PC-3 (cell line): ENCODE data around the gene NOCT. TPM values are rescaled to one million over a fixed set of nuclear protein-coding genes. Genes with fewer than 3 reads are reported as not detected.
"Not testable (repeated sequence)": the region's sequence is repeated elsewhere in the genome, so short reads cannot be mapped to it uniquely, and the experiment has no call there.

Source experiments
- ATAC-seq: fragments of 200-7000 bp; cut with Tn5 transposase; 2 replicates; pipeline ENCODE4 v1.9.1; 2020; ENCODE audit warnings: mild to moderate bottlenecking, moderate library complexity
- BruUV-seq: library from RNA; stranded (reverse); fragments of 400-500 nt; replicated peaks from 2 replicates; lab custom pipeline; 2021; lab: Mats Ljungman, UMichigan
- CTCF ChIA-PET: fragments of 300-600 bp; sonication (Branson Sonifier 250); formaldehyde crosslinking; loops from one replicate; lab custom pipeline; 2022; ENCODE audit warnings: antibody characterized with exemption; lab: Charles Lee
- POLR2A ChIA-PET: fragments of 300-600 bp; sonication (Branson Sonifier 250); formaldehyde crosslinking; loops from one replicate; lab custom pipeline; 2022; ENCODE audit warnings: antibody characterized with exemption; ENCODE audit not compliant: unreplicated experiment; lab: Charles Lee
- DNase-seq: peaks from one replicate; pipeline ENCODE4 v3.0.0-alpha.2; 2015
- H2AFZ ChIP-seq: fragments of 300-600 bp; sonication (generic); 2 replicates; pipeline ENCODE4 v1.6.0; 2016; ENCODE audit warnings: antibody characterized with exemption, low read length
- H3F3A ChIP-seq: fragments of 300-600 bp; sonication (generic); one replicate; pipeline ENCODE4 v1.6.0; 2017; ENCODE audit warnings: antibody characterized with exemption, low read length, control low read depth, mild to moderate bottlenecking; ENCODE audit not compliant: unreplicated experiment
- H3K27ac ChIP-seq: fragments of 300-600 bp; sonication (generic); 2 replicates; pipeline ENCODE4 v1.5.1; 2016; ENCODE audit warnings: mild to moderate bottlenecking, low read length
- H3K27me3 ChIP-seq: fragments of 300-600 bp; sonication (generic); 2 replicates; pipeline ENCODE4 v1.6.1; 2016; ENCODE audit warnings: low read length, mixed read lengths
- H3K36me3 ChIP-seq: fragments of 300-600 bp; sonication (generic); 2 replicates; pipeline ENCODE4 v1.6.1; 2016; ENCODE audit warnings: low read depth, mixed run types, low read length, mixed read lengths
- H3K4me1 ChIP-seq: fragments of 300-600 bp; sonication (generic); 2 replicates; pipeline ENCODE4 v1.5.1; 2016; ENCODE audit warnings: low read length; ENCODE audit not compliant: insufficient read depth
- H3K4me2 ChIP-seq: fragments of 300-600 bp; sonication (generic); 2 replicates; pipeline ENCODE4 v1.6.0; 2016; ENCODE audit warnings: low read length
- H3K4me3 ChIP-seq: fragments of 300-600 bp; sonication (generic); 2 replicates; pipeline ENCODE4 v1.5.1; 2016; ENCODE audit warnings: mild to moderate bottlenecking, low read length, mixed read lengths
- H3K79me2 ChIP-seq: fragments of 300-600 bp; sonication (generic); 2 replicates; pipeline ENCODE4 v1.6.1; 2017; ENCODE audit warnings: low read length, mixed read lengths
- H3K9ac ChIP-seq: fragments of 300-600 bp; sonication (generic); 2 replicates; pipeline ENCODE4 v1.6.0; 2016; ENCODE audit warnings: mild to moderate bottlenecking, low read length
- H3K9me2 ChIP-seq: fragments of 300-600 bp; sonication (generic); replicated peaks from 2 replicates; pipeline ENCODE4 v1.6.1; 2016; ENCODE audit warnings: mixed run types, low read length, mixed read lengths
- H3K9me3 ChIP-seq: fragments of 300-600 bp; sonication (generic); 2 replicates; pipeline ENCODE4 v1.6.1; 2016; ENCODE audit warnings: low read length, mixed read lengths
- H4K20me1 ChIP-seq: fragments of 300-600 bp; sonication (generic); 2 replicates; pipeline ENCODE4 v1.6.1; 2016; ENCODE audit warnings: low read length, mixed read lengths
- CTCF ChIP-seq: fragments of 300-600 bp; sonication (generic); conservative IDR thresholded peaks from 2 replicates; pipeline ENCODE4 v1.5.1; 2017; ENCODE audit warnings: antibody characterized with exemption, low read depth, mild to moderate bottlenecking, low read length
- EZH2 ChIP-seq: fragments of 300-600 bp; sonication (generic); IDR thresholded peaks from one replicate; pipeline ENCODE4 v1.6.1; 2017; ENCODE audit warnings: antibody characterized with exemption, mild to moderate bottlenecking, low read length; ENCODE audit not compliant: unreplicated experiment
- EZH2phosphoT487 ChIP-seq: fragments of 300-600 bp; sonication (generic); IDR thresholded peaks from 2 replicates; pipeline ENCODE4 v1.6.1; 2018; ENCODE audit warnings: mild to moderate bottlenecking, antibody characterized with exemption, low read length, borderline replicate concordance
- intact Hi-C: fragments of 100-400 bp; cut with micrococcal nuclease; formaldehyde crosslinking; loops from 2 replicates; pipeline ENCODE4 v1.9.0; 2023
- total RNA-seq: library from RNA; depleted of rRNA; stranded (reverse); fragments of >200 nt; gene quantifications from 2 replicates; pipeline ENCODE4 v1.2.3, GENCODE V29; 2014

NOCT gene
- total RNA-seq, 1 experiment from 2014 or later: 32.7 TPM

- Histone ChIP-seq H4K20me1 (peaks cover 53% of the 10 kb centered on the region), H3K27ac (no peak overlapping the region), H2AFZ (no peak overlapping the region), H3K4me2 (no peak overlapping the region), H3K9me3 (no peaks in the 10 kb centered on the region), H3K9me2 (no peaks in the 10 kb centered on the region), H3K27me3 (no peaks in the 10 kb centered on the region), H3K4me1 (peaks cover 7% of the 10 kb centered on the region), H3K36me3 (no peaks in the 10 kb centered on the region), H3K79me2 (peaks cover 95% of the 10 kb centered on the region), H3K9ac (no peak overlapping the region), H3F3A (no peaks in the 10 kb centered on the region), H3K4me3 (no peak overlapping the region)
- intact Hi-C loops: no loop called here
- no TSS peak for BruUV-seq
- ChIA-PET CTCF (no interaction called here), POLR2A (interaction anchor here (0.6 kb wide), 1 partner anchor 11 kb away, joined by 8 read pairs; no protein-coding TSS in a partner anchor)
- ATAC-seq (no peak), DNase-seq (no peak)
- TF ChIP-seq EZH2: no peak
- TF ChIP-seq CTCF: no peak
- TF ChIP-seq EZH2phosphoT487: no peak
Observed at GRCh38 chr4:139027776-139028175, 12.2 kb downstream of the NOCT start.

- Histone ChIP-seq H3K27ac (no peak overlapping the region), H3K9me2 (no peaks in the 10 kb centered on the region), H3K4me3 (no peak overlapping the region), H3K4me2 (no peak overlapping the region), H2AFZ (no peak overlapping the region), H3K79me2 (peaks cover 95% of the 10 kb centered on the region), H3F3A (no peaks in the 10 kb centered on the region), H3K36me3 (no peaks in the 10 kb centered on the region), H3K9ac (no peak overlapping the region), H3K9me3 (no peaks in the 10 kb centered on the region), H3K27me3 (no peaks in the 10 kb centered on the region), H4K20me1 (peaks cover 51% of the 10 kb centered on the region), H3K4me1 (peaks cover 7% of the 10 kb centered on the region)
- no peak for DNase-seq
- ChIA-PET POLR2A (interaction anchor here (0.6 kb wide), 1 partner anchor 11 kb away, joined by 8 read pairs; no protein-coding TSS in a partner anchor), CTCF (no interaction called here)
- ATAC-seq: no peak
- intact Hi-C loops: no loop called here
- BruUV-seq: no TSS peak
- no peak for TF ChIP-seq CTCF
- TF ChIP-seq EZH2: no peak
- TF ChIP-seq EZH2phosphoT487: no peak
Observed at GRCh38 chr4:139028191-139028661, 12.6 kb downstream of the NOCT start.

GRCh38 chr4:139029866-139030363 lies 14.3 kb downstream of the NOCT start:
- ATAC-seq, H3K4me2 ChIP-seq, BruUV-seq, H3K27ac ChIP-seq, H3K9me2 ChIP-seq, H3F3A ChIP-seq, POLR2A ChIA-PET, DNase-seq, H3K9me3 ChIP-seq, H2AFZ ChIP-seq, H3K36me3 ChIP-seq, H3K4me1 ChIP-seq, H3K4me3 ChIP-seq, H3K27me3 ChIP-seq, H3K9ac ChIP-seq: not testable (repeated sequence)
- Histone ChIP-seq H4K20me1 (peaks cover 52% of the 10 kb centered on the region), H3K79me2 (peaks cover 95% of the 10 kb centered on the region)
- intact Hi-C loops: loop anchor here (1.0 to 5.0 kb wide), 2 partner anchors 55 to 137 kb away; no protein-coding TSS in a partner anchor
- CTCF ChIA-PET: interaction anchor here (0.6 to 1.3 kb wide), 13 partner anchors 9 to 270 kb away, joined by 3 to 9 read pairs (median 3); no protein-coding TSS in a partner anchor
